Measurements from ENCODE around the gene UBE2M. TPM values are rescaled to one million over a fixed set of nuclear protein-coding genes. Genes with fewer than 3 reads are reported as not detected.

UBE2M gene
- total and polyA plus RNA-seq, 2 experiments from 2014 or later = 27.6 to 64.5 TPM

DNA sequence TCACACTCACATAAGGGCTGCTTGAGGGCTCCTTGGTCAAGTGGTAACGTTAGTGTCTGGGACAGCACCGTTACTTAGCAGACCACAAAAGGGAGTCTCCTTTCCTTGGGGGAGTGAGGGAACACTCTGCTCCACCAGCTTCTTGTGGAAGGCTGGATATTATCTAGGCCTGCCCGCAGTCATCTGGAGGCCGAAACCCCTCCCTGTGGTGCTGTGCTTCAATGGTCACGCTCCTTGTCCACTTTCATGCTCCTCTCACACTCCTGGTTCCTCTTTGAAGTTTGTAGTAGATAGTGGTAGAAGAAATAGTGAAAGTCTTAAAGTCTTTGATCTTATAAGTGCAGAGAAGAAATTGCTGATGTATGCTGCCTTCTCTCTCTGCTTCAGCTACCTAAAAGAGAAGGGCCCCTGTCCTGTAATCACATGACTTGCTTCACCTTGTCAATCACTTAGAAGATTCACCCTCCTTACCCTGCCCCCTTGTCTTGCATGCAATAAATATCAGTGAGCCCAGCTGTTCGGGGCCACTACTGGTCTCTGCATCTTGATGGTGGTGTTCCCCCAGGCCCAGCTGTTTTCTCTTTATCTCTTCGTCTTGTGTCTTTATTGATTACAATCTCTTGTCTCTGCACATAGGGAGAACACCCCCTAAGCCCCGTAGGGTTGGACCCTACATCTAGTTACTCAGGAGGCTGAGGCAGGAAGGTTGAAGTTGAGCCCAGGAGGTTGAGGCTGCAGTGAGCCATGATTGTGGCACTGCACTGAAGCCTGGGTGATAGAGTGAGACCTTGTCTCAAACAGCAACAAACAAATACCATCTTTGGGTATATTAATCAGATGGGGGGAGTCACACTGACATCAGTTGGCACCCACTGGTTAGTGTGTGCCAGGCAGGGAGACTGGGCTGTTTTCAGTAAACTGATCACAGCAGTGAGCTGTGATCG lies 26.4 kb upstream of the UBE2M start:
- H3K4me3 Mint-ChIP-seq = no peak overlapping the region

More for the DNA sequence above, 26.4 kb upstream of the UBE2M start:
- peaks cover 3% of the 10 kb centered on the region; the same call in 1 of the 2 replicates for H3K79me2 ChIP-seq (replicated peaks; ENCODE audit: insufficient read depth)
- H3K4me2 ChIP-seq = no peak overlapping the region
- Mint-ChIP-seq H3K36me3 (ENCODE audit: low read depth) (peaks cover 19% of the 10 kb centered on the region), H3K4me1 (peaks cover 12% of the 10 kb centered on the region), H3K27me3 (ENCODE audit: insufficient read depth, low read depth, poor library complexity) (peaks cover 10% of the 10 kb centered on the region), H3K9me3 (peaks cover 3% of the 10 kb centered on the region; the same call in 1 of the 3 replicates), H3K27ac (no peak overlapping the region)
- no peak overlapping the region for H3K4me3 ChIP-seq
- no peak overlapping the region for H3K27ac ChIP-seq (ENCODE audit: low read depth)
- TF ChIP-seq, protein P1, sequence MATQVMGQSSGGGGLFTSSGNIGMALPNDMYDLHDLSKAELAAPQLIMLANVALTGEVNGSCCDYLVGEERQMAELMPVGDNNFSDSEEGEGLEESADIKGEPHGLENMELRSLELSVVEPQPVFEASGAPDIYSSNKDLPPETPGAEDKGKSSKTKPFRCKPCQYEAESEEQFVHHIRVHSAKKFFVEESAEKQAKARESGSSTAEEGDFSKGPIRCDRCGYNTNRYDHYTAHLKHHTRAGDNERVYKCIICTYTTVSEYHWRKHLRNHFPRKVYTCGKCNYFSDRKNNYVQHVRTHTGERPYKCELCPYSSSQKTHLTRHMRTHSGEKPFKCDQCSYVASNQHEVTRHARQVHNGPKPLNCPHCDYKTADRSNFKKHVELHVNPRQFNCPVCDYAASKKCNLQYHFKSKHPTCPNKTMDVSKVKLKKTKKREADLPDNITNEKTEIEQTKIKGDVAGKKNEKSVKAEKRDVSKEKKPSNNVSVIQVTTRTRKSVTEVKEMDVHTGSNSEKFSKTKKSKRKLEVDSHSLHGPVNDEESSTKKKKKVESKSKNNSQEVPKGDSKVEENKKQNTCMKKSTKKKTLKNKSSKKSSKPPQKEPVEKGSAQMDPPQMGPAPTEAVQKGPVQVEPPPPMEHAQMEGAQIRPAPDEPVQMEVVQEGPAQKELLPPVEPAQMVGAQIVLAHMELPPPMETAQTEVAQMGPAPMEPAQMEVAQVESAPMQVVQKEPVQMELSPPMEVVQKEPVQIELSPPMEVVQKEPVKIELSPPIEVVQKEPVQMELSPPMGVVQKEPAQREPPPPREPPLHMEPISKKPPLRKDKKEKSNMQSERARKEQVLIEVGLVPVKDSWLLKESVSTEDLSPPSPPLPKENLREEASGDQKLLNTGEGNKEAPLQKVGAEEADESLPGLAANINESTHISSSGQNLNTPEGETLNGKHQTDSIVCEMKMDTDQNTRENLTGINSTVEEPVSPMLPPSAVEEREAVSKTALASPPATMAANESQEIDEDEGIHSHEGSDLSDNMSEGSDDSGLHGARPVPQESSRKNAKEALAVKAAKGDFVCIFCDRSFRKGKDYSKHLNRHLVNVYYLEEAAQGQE (IDR thresholded peaks at IDR 0.05; ENCODE audit: unreplicated experiment) = no peak
- TF ChIP-seq NANOG (IDR thresholded peaks at IDR 0.05; ENCODE audit: borderline replicate concordance) (no peak), ZNF331 (CRISPR knock-in tag; IDR thresholded peaks at IDR 0.05; ENCODE audit: low read depth) (no peak), ZNF114 (CRISPR knock-in tag; IDR thresholded peaks at IDR 0.05) (no peak), JUNB (IDR thresholded peaks at IDR 0.05; ENCODE audit: unreplicated experiment) (no peak), EZH2 (IDR thresholded peaks at IDR 0.05; ENCODE audit: low read depth, unreplicated experiment) (no peak), EZH2phosphoT487 (IDR thresholded peaks at IDR 0.05; ENCODE audit: unreplicated experiment) (no peak), STAT1 (IDR thresholded peaks at IDR 0.05; ENCODE audit: unreplicated experiment) (no peak), POLR2AphosphoS5 (IDR thresholded peaks at IDR 0.05; ENCODE audit: low read depth) (no peak), CREB1 (CRISPR knock-in tag; IDR thresholded peaks at IDR 0.05; ENCODE audit: low read depth) (no peak)
- TF ChIP-seq, protein P2, sequence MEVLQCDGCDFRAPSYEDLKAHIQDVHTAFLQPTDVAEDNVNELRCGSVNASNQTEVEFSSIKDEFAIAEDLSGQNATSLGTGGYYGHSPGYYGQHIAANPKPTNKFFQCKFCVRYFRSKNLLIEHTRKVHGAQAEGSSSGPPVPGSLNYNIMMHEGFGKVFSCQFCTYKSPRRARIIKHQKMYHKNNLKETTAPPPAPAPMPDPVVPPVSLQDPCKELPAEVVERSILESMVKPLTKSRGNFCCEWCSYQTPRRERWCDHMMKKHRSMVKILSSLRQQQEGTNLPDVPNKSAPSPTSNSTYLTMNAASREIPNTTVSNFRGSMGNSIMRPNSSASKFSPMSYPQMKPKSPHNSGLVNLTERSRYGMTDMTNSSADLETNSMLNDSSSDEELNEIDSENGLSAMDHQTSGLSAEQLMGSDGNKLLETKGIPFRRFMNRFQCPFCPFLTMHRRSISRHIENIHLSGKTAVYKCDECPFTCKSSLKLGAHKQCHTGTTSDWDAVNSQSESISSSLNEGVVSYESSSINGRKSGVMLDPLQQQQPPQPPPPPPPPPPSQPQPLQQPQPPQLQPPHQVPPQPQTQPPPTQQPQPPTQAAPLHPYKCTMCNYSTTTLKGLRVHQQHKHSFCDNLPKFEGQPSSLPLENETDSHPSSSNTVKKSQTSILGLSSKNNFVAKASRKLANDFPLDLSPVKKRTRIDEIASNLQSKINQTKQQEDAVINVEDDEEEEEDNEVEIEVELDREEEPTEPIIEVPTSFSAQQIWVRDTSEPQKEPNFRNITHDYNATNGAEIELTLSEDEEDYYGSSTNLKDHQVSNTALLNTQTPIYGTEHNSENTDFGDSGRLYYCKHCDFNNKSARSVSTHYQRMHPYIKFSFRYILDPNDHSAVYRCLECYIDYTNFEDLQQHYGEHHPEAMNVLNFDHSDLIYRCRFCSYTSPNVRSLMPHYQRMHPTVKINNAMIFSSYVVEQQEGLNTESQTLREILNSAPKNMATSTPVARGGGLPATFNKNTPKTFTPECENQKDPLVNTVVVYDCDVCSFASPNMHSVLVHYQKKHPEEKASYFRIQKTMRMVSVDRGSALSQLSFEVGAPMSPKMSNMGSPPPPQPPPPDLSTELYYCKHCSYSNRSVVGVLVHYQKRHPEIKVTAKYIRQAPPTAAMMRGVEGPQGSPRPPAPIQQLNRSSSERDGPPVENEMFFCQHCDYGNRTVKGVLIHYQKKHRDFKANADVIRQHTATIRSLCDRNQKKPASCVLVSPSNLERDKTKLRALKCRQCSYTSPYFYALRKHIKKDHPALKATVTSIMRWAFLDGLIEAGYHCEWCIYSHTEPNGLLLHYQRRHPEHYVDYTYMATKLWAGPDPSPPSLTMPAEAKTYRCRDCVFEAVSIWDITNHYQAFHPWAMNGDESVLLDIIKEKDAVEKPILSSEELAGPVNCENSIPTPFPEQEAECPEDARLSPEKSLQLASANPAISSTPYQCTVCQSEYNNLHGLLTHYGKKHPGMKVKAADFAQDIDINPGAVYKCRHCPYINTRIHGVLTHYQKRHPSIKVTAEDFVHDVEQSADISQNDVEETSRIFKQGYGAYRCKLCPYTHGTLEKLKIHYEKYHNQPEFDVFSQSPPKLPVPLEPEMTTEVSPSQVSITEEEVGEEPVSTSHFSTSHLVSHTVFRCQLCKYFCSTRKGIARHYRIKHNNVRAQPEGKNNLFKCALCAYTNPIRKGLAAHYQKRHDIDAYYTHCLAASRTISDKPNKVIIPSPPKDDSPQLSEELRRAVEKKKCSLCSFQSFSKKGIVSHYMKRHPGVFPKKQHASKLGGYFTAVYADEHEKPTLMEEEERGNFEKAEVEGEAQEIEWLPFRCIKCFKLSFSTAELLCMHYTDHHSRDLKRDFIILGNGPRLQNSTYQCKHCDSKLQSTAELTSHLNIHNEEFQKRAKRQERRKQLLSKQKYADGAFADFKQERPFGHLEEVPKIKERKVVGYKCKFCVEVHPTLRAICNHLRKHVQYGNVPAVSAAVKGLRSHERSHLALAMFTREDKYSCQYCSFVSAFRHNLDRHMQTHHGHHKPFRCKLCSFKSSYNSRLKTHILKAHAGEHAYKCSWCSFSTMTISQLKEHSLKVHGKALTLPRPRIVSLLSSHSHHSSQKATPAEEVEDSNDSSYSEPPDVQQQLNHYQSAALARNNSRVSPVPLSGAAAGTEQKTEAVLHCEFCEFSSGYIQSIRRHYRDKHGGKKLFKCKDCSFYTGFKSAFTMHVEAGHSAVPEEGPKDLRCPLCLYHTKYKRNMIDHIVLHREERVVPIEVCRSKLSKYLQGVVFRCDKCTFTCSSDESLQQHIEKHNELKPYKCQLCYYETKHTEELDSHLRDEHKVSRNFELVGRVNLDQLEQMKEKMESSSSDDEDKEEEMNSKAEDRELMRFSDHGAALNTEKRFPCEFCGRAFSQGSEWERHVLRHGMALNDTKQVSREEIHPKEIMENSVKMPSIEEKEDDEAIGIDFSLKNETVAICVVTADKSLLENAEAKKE (CRISPR knock-in tag; IDR thresholded peaks at IDR 0.05) = no peak
- TF ChIP-seq, protein P3, sequence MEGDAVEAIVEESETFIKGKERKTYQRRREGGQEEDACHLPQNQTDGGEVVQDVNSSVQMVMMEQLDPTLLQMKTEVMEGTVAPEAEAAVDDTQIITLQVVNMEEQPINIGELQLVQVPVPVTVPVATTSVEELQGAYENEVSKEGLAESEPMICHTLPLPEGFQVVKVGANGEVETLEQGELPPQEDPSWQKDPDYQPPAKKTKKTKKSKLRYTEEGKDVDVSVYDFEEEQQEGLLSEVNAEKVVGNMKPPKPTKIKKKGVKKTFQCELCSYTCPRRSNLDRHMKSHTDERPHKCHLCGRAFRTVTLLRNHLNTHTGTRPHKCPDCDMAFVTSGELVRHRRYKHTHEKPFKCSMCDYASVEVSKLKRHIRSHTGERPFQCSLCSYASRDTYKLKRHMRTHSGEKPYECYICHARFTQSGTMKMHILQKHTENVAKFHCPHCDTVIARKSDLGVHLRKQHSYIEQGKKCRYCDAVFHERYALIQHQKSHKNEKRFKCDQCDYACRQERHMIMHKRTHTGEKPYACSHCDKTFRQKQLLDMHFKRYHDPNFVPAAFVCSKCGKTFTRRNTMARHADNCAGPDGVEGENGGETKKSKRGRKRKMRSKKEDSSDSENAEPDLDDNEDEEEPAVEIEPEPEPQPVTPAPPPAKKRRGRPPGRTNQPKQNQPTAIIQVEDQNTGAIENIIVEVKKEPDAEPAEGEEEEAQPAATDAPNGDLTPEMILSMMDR (conservative IDR thresholded peaks at IDR 0.05; ENCODE audit: low read depth in 2 of 2) = no peak
- TF ChIP-seq, protein P4, sequence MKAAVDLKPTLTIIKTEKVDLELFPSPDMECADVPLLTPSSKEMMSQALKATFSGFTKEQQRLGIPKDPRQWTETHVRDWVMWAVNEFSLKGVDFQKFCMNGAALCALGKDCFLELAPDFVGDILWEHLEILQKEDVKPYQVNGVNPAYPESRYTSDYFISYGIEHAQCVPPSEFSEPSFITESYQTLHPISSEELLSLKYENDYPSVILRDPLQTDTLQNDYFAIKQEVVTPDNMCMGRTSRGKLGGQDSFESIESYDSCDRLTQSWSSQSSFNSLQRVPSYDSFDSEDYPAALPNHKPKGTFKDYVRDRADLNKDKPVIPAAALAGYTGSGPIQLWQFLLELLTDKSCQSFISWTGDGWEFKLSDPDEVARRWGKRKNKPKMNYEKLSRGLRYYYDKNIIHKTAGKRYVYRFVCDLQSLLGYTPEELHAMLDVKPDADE (IDR thresholded peaks at IDR 0.05) = no peak
- no peak overlapping the region for H2AFZ ChIP-seq
- no peaks in the 10 kb centered on the region for H3K4me1 ChIP-seq (ENCODE audit: insufficient read depth)
- no peak for ATAC-seq
- H4K20me1 ChIP-seq (replicated peaks; ENCODE audit: insufficient read depth) = 0 out of 2 replicates have a peak, but pooled peaks cover 11% of the 10 kb centered on the region
- H3K36me3 ChIP-seq (ENCODE audit: insufficient read depth) = no peaks in the 10 kb centered on the region; the same call in 1 of the 2 replicates
- no peak for DNase-seq (ENCODE audit: low spot score)
- H3F3A ChIP-seq (replicated peaks; ENCODE audit: low read depth) = peaks cover 6% of the 10 kb centered on the region; the same call in 1 of the 2 replicates
- H3K27me3 ChIP-seq (ENCODE audit: insufficient read depth) = no peaks in the 10 kb centered on the region
- H3K9me2 ChIP-seq (ENCODE audit: insufficient read depth) = no peaks in the 10 kb centered on the region

Data from GM23338 (cell line).